ENCODE results near the gene KLHL29. TPM values are rescaled to one million over a fixed set of nuclear protein-coding genes. Genes with fewer than 3 reads are reported as not detected.

The KLHL29 gene
- total RNA-seq, 1 donor from 2014 or later, result 5.5 TPM

DNA sequence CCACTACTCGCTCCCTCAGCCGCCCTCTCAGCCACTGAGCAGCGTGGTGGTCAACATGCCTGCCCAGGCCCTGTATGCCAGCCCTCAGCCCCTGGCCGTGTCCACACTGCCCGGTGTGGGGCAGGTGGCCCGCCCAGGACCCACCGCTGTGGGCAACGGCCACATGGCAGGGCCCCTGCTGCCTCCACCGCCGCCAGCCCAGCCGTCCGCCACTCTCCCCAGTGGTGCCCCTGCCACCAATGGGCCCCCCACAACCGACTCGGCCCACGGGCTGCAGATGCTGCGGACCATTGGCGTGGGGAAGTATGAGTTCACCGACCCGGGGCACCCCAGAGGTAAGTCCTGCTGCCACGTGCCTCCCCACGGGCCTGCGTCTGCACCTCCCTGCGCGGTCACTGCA, 257.5 kb downstream of the KLHL29 start:
- peaks cover 15% of the 10 kb centered on the region for H3K36me3 Mint-ChIP-seq (ENCODE audit: low read depth, unreplicated experiment)
- H3K4me2 ChIP-seq (ENCODE audit: low read length), result no peak overlapping the region
- H4K20me1 ChIP-seq (ENCODE audit: insufficient read depth, low read length), result no peaks in the 10 kb centered on the region
- H3K27me3 ChIP-seq (ENCODE audit: insufficient read depth, low read length), result no peaks in the 10 kb centered on the region
- no peak overlapping the region for H3K4me3 ChIP-seq (ENCODE audit: insufficient read depth, low read depth, low read length)
- H2AFZ ChIP-seq (ENCODE audit: low read depth, low read length), result no peak overlapping the region
- H3K9me3 Mint-ChIP-seq (ENCODE audit: unreplicated experiment), result peaks cover 9% of the 10 kb centered on the region
- peaks cover 6% of the 10 kb centered on the region for H3K4me1 ChIP-seq (ENCODE audit: insufficient read depth, low read length)
- no peak overlapping the region for H3K4me3 Mint-ChIP-seq (ENCODE audit: unreplicated experiment)
- H3K27ac Mint-ChIP-seq (ENCODE audit: unreplicated experiment), result no peak overlapping the region
- no peaks in the 10 kb centered on the region for H3K36me3 ChIP-seq (ENCODE audit: insufficient read depth, low read length)
- H3K27me3 Mint-ChIP-seq (ENCODE audit: low read depth, unreplicated experiment), result peaks cover 19% of the 10 kb centered on the region
- no peak overlapping the region for H3K27ac ChIP-seq (ENCODE audit: low read depth, low read length)
- no peak for DNase-seq (ENCODE audit: low read depth)
- no peaks in the 10 kb centered on the region for H3K79me2 ChIP-seq (ENCODE audit: insufficient read depth, low read length)
- no peak for FAIRE-seq
- H3K4me1 Mint-ChIP-seq (ENCODE audit: low read depth, unreplicated experiment), result peaks cover 14% of the 10 kb centered on the region
- no peak overlapping the region for H3K9ac ChIP-seq (ENCODE audit: low read length)
- H3K9me3 ChIP-seq (ENCODE audit: insufficient read depth, low read depth, low read length), result no peaks in the 10 kb centered on the region
- no peak for TF ChIP-seq EZH2 (IDR thresholded peaks at IDR 0.05; ENCODE audit: insufficient read depth, low read length)
- TF ChIP-seq, protein P1, sequence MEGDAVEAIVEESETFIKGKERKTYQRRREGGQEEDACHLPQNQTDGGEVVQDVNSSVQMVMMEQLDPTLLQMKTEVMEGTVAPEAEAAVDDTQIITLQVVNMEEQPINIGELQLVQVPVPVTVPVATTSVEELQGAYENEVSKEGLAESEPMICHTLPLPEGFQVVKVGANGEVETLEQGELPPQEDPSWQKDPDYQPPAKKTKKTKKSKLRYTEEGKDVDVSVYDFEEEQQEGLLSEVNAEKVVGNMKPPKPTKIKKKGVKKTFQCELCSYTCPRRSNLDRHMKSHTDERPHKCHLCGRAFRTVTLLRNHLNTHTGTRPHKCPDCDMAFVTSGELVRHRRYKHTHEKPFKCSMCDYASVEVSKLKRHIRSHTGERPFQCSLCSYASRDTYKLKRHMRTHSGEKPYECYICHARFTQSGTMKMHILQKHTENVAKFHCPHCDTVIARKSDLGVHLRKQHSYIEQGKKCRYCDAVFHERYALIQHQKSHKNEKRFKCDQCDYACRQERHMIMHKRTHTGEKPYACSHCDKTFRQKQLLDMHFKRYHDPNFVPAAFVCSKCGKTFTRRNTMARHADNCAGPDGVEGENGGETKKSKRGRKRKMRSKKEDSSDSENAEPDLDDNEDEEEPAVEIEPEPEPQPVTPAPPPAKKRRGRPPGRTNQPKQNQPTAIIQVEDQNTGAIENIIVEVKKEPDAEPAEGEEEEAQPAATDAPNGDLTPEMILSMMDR (IDR thresholded peaks at IDR 0.05; ENCODE audit: insufficient read depth, low read depth, low read length), result no peak

DNA sequence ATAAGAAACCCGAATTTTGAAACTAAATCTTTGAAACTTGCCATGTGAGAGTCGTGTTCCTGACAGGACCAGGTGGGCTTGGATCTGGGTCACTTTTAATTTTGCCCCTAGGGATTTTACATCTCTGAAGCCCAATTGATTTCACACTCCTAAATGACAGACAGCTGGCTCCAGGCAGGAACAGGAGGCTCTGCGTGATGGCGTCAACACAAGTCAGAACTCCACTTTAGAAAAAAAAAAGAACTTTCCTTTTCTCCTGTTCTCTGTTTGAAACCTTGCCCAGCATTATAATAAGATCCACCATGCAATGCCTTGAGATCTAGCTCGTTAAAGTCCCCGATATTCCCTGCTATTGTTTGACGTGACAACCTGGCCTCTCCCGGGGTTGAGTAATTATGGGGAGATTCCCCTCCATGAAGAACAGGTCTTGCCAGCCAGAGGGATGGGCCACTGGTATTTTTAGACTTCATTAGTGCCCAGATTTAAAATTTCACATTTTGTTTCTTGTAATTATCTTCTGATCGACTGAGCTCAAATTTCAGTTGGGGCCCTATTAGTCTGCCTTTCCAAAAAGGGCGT, 260.3 kb downstream of the KLHL29 start:
- Mint-ChIP-seq H3K4me1 (ENCODE audit: low read depth, unreplicated experiment) (peaks cover 16% of the 10 kb centered on the region), H3K27ac (ENCODE audit: unreplicated experiment) (no peak overlapping the region), H3K36me3 (ENCODE audit: low read depth, unreplicated experiment) (peaks cover 10% of the 10 kb centered on the region), H3K27me3 (ENCODE audit: low read depth, unreplicated experiment) (peaks cover 21% of the 10 kb centered on the region), H3K4me3 (ENCODE audit: unreplicated experiment) (no peak overlapping the region), H3K9me3 (ENCODE audit: unreplicated experiment) (peaks cover 9% of the 10 kb centered on the region)
- H3K4me2 ChIP-seq (ENCODE audit: low read length), result no peak overlapping the region
- no peak overlapping the region for H3K9ac ChIP-seq (ENCODE audit: low read length)
- no peaks in the 10 kb centered on the region for H3K36me3 ChIP-seq (ENCODE audit: insufficient read depth, low read length)
- H3K9me3 ChIP-seq (ENCODE audit: insufficient read depth, low read depth, low read length), result no peaks in the 10 kb centered on the region
- no peak overlapping the region for H3K27ac ChIP-seq (ENCODE audit: low read depth, low read length)
- no peaks in the 10 kb centered on the region for H3K27me3 ChIP-seq (ENCODE audit: insufficient read depth, low read length)
- no peak overlapping the region for H2AFZ ChIP-seq (ENCODE audit: low read depth, low read length)
- H4K20me1 ChIP-seq (ENCODE audit: insufficient read depth, low read length), result no peaks in the 10 kb centered on the region
- DNase-seq (ENCODE audit: low read depth) (no peak), FAIRE-seq (no peak)
- TF ChIP-seq, protein P1 (IDR thresholded peaks at IDR 0.05; ENCODE audit: insufficient read depth, low read depth, low read length), result no peak
- TF ChIP-seq EZH2 (IDR thresholded peaks at IDR 0.05; ENCODE audit: insufficient read depth, low read length), result no peak
- H3K79me2 ChIP-seq (ENCODE audit: insufficient read depth, low read length), result no peaks in the 10 kb centered on the region
- peaks cover 11% of the 10 kb centered on the region for H3K4me1 ChIP-seq (ENCODE audit: insufficient read depth, low read length)
- H3K4me3 ChIP-seq (ENCODE audit: insufficient read depth, low read depth, low read length), result no peak overlapping the region

DNA sequence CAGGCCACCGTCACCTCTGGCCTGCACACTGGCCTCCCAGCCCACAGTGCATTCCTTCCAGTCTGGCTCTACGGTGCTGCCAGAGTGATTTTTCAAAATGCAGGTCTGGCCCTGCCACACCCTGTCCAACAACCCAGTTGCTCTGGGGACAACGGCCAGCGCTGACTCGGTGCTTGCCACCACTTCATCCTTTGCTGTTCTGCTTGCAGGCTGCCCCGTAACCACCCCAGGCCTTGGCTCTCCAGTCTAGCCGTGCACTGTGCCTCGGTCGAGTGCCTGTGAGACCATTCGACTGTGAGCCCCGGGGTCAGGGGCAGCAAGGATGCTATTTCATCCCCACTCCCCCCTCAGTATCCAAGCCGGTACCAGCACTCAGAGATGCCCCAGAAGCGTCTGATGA, 262.6 kb downstream of the KLHL29 start:
- Mint-ChIP-seq H3K4me1 (ENCODE audit: low read depth, unreplicated experiment) (peaks cover 25% of the 10 kb centered on the region), H3K36me3 (ENCODE audit: low read depth, unreplicated experiment) (peaks cover 10% of the 10 kb centered on the region), H3K9me3 (ENCODE audit: unreplicated experiment) (peaks cover 9% of the 10 kb centered on the region), H3K27ac (ENCODE audit: unreplicated experiment) (peak overlapping the region; percentile 72), H3K27me3 (ENCODE audit: low read depth, unreplicated experiment) (peaks cover 18% of the 10 kb centered on the region), H3K4me3 (ENCODE audit: unreplicated experiment) (no peak overlapping the region)
- no peaks in the 10 kb centered on the region for H3K27me3 ChIP-seq (ENCODE audit: insufficient read depth, low read length)
- H3K4me2 ChIP-seq (ENCODE audit: low read length), result no peak overlapping the region
- no peak overlapping the region for H3K4me3 ChIP-seq (ENCODE audit: insufficient read depth, low read depth, low read length)
- no peaks in the 10 kb centered on the region for H3K36me3 ChIP-seq (ENCODE audit: insufficient read depth, low read length)
- no peaks in the 10 kb centered on the region for H3K79me2 ChIP-seq (ENCODE audit: insufficient read depth, low read length)
- no peak for DNase-seq (ENCODE audit: low read depth)
- TF ChIP-seq, protein P1 (IDR thresholded peaks at IDR 0.05; ENCODE audit: insufficient read depth, low read depth, low read length), result no peak
- TF ChIP-seq EZH2 (IDR thresholded peaks at IDR 0.05; ENCODE audit: insufficient read depth, low read length), result no peak
- H3K4me1 ChIP-seq (ENCODE audit: insufficient read depth, low read length), result peaks cover 21% of the 10 kb centered on the region
- H3K27ac ChIP-seq (ENCODE audit: low read depth, low read length), result no peak overlapping the region
- H2AFZ ChIP-seq (ENCODE audit: low read depth, low read length), result no peak overlapping the region
- no peaks in the 10 kb centered on the region for H4K20me1 ChIP-seq (ENCODE audit: insufficient read depth, low read length)
- H3K9ac ChIP-seq (ENCODE audit: low read length), result no peak overlapping the region
- no peaks in the 10 kb centered on the region for H3K9me3 ChIP-seq (ENCODE audit: insufficient read depth, low read depth, low read length)
- FAIRE-seq, result no peak
